ENCODE data around the gene YBX2. TPM values are rescaled to one million over a fixed set of nuclear protein-coding genes. Genes with fewer than 3 reads are reported as not detected.

The YBX2 gene
- total RNA-seq, 1 donor from 2014 or later: 0.33 TPM

DNA sequence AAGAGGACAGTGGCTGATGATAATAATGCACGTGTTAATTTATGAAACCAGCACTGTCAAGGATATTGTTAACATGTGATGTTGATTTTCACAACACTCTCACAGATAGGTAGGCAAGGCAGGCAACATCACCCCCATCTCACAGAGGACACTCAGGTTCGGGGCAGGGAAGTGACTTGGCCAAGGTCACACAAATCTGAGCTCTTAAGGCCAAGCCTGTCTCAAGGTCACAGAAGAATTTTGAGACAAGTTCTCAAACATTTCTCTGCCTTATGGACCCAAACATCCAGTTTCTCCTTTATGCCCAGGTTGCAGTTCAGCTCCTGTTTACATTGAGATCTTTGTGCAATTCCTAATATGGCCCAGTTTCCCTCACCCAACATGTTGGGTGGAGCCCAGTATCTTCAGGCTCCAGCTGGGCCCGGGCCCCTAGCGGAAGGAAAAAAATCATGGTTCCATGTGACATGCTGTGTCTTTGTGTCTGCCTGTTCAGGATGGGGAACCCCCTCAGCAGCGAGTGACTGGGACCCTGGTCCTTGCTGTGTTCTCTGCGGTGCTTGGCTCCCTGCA is 11.6 kb downstream of the YBX2 start:
- H3K36me3 Mint-ChIP-seq (ENCODE audit: low read depth): no peaks in the 10 kb centered on the region
- peaks cover 10% of the 10 kb centered on the region for H3K4me1 Mint-ChIP-seq
- DNase-seq: no peak
- no peaks in the 10 kb centered on the region for H3K9me3 Mint-ChIP-seq
- peaks cover 39% of the 10 kb centered on the region for H3K27me3 Mint-ChIP-seq
- intact Hi-C loops (cut with micrococcal nuclease): no loop called here
- H3K27ac Mint-ChIP-seq: no peak overlapping the region
- peak overlapping the region; percentile 6 for H3K4me3 Mint-ChIP-seq

DNA sequence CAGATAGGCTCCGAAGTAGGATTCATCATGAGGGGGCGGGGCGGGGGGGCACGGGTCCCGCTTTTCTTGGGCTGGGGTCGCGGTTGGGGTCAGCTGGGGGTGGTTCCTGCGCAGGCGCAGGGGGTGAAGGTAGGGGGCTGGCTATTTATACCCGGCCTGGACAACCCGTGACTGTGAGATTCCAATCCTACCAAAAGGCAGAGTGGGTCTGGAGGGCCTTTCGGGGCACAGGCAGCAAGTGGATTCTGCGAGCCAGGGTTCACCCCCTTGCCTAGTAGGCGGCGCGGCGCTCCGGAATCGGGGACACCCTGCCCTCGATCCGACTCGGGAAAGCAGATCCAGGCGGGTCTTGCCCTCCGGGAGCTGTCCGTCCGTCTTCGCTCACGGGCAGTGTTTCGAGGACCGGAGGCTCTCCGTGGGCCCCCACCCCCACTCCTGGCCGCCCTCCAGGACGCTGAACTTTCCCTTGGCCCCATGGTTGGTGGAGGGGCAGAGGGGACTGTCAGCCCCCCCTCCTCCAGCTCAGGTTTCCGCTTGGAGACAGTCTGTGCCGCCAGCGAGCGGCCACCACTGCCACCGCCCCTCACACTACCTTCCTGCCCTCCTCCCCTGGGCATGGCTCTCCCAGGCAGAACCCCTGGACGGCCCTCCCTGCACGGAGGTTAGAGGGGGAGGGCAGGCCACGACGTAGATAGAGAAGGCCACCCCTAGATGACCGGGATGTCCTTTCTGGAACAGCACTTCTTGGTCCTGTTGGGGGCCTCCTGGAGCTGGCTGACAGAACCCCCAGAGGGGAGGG is 12.3 kb downstream of the YBX2 start:
- H3K36me3 Mint-ChIP-seq (ENCODE audit: low read depth): no peaks in the 10 kb centered on the region
- H3K4me1 Mint-ChIP-seq: peaks cover 10% of the 10 kb centered on the region
- intact Hi-C loops (cut with micrococcal nuclease): loop anchor here (1.0 to 2.0 kb wide), 3 partner anchors 19 to 71 kb away; partner anchors contain the start of genes CLDN7, EIF5A and KCTD11
- H3K27ac Mint-ChIP-seq: no peak overlapping the region
- no peaks in the 10 kb centered on the region for H3K9me3 Mint-ChIP-seq
- peaks cover 35% of the 10 kb centered on the region for H3K27me3 Mint-ChIP-seq
- peak overlapping the region; percentile 84 for H3K4me3 Mint-ChIP-seq
- DNase-seq: no peak

DNA sequence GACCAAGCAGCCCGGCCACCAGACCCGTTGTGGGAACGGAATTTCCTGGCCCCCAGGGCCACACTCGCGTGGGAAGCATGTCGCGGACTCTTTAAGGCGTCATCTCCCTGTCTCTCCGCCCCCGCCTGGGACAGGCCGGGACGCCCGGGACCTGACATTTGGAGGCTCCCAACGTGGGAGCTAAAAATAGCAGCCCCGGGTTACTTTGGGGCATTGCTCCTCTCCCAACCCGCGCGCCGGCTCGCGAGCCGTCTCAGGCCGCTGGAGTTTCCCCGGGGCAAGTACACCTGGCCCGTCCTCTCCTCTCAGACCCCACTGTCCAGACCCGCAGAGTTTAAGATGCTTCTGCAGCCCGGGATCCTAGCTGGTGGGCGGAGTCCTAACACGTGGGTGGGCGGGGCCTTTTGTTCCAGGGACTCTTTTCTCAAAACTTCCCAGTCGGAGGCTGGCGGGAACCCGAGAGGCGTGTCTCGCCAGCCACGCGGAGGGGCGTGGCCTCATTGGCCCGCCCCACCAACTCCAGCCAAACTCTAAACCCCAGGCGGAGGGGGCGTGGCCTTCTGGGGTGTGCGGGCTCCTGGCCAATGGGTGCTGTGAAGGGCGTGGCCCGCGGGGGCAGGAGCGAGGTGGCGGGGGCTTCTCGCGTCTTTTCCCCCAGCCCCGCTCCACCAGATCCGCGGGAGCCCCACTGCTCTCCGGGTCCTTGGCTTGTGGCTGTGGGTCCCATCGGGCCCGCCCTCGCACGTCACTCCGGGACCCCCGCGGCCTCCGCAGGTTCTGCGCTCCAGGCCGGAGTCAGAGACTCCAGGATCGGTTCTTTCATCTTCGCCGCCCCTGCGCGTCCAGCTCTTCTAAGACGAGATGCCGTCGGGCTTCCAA is 13.1 kb downstream of the YBX2 start, which contains the start of gene SLC2A4:
SLC2A4 (plus strand) TSS at position 645 of the 879 bp plus-strand sequence; CDS start at position 862, 217 bp downstream.
- peaks cover 10% of the 10 kb centered on the region for H3K4me1 Mint-ChIP-seq
- peak within 1 kb of the TSS; percentile 76 for H3K27ac Mint-ChIP-seq
- intact Hi-C loops (cut with micrococcal nuclease): loop anchor here (1.0 to 2.0 kb wide), 3 partner anchors 19 to 71 kb away; partner anchors contain the start of genes CLDN7, EIF5A and KCTD11
- H3K36me3 Mint-ChIP-seq (ENCODE audit: low read depth): no peaks in the 10 kb centered on the region
- peak within 1 kb of the TSS; percentile 84 for H3K4me3 Mint-ChIP-seq
- DNase-seq: peak; percentile 94
- H3K27me3 Mint-ChIP-seq: peaks cover 32% of the 10 kb centered on the region
- no peaks in the 10 kb centered on the region for H3K9me3 Mint-ChIP-seq

DNA sequence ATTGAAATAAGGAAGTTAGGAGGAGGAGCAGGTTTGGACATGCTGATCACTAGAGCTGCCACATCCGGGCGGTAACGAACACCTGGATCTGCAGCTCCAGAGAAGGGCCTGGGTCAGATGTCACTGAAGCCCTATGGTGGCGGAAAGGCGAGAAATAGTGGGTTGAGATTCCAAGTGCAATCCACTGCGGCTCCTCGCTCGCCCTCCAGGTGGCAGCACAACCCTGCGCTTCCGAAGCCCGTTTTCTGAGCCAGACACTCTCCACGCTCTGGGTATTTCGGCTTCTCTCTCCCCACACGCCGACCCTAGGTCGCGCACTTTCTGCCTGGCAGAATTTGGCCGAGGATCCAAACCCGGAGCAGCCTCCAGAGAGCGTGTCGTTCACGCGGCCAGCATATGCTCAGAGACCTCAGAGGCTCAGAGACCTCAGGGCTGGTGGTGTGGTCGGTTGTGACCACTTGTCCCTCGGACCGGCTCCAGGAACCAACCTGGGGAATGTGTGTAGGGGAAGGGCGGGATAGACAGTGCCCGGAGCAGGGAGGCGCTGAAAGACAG is 13.8 kb downstream of the YBX2 start:
- intact Hi-C loops (cut with micrococcal nuclease): loop anchor here (1.0 to 2.0 kb wide), 5 partner anchors 16 to 156 kb away; partner anchors contain the start of genes CLDN7, EIF5A and KCTD11
- Mint-ChIP-seq H3K9me3 (no peaks in the 10 kb centered on the region), H3K4me3 (peak overlapping the region; percentile 84), H3K4me1 (peaks cover 10% of the 10 kb centered on the region), H3K27me3 (peaks cover 32% of the 10 kb centered on the region), H3K36me3 (ENCODE audit: low read depth) (no peaks in the 10 kb centered on the region), H3K27ac (peak overlapping the region; percentile 76)
- DNase-seq: peak; percentile 93

DNA sequence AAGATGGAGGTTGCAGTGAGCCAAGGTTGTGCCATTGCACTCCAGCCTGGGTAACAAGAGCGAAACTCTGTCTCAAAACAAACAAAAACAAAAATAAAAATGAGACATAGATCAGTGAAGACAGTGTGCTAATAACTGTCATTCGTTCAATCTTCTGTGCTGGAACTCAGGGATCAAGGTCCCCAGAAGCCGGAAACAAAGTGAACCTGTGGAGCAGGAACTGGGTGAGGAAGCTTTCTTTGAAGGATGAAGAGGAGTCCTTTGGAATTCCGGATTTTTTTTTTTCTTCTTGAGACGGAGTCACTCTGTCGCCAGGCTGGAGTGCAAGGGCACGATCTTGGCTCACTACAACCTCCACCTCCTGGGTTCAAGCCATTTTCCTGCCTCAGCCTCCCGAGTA is 15.0 kb downstream of the YBX2 start:
- Mint-ChIP-seq H3K4me1 (peaks cover 10% of the 10 kb centered on the region), H3K36me3 (ENCODE audit: low read depth) (no peaks in the 10 kb centered on the region), H3K9me3 (no peaks in the 10 kb centered on the region), H3K27ac (no peak overlapping the region), H3K27me3 (peaks cover 32% of the 10 kb centered on the region), H3K4me3 (no peak overlapping the region)
- intact Hi-C loops (cut with micrococcal nuclease): no loop called here
- no peak for DNase-seq

DNA sequence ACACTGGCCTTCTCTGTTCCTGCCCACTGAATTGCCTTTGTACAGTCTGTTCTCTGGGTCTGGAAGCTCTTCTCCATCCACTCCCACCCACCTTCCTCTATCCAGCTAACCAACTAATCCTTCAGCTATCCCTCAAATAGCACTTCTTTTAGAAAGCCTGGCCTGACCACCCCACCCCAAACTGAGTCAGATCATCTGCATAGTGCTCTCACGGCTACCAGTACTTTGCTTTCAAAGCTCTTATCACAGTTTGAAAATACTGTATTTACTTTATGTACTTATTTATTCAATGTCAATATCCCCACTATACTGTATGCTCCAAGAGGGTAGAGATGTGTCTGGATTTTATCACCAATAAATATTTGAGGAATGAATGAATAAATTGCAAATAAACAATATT is 27.7 kb downstream of the YBX2 start:
- Mint-ChIP-seq H3K4me1 (peaks cover 18% of the 10 kb centered on the region), H3K9me3 (no peaks in the 10 kb centered on the region), H3K27ac (no peak overlapping the region), H3K27me3 (peaks cover 38% of the 10 kb centered on the region), H3K4me3 (no peak overlapping the region), H3K36me3 (ENCODE audit: low read depth) (peaks cover 3% of the 10 kb centered on the region)
- intact Hi-C loops (cut with micrococcal nuclease): no loop called here
- DNase-seq: no peak

DNA sequence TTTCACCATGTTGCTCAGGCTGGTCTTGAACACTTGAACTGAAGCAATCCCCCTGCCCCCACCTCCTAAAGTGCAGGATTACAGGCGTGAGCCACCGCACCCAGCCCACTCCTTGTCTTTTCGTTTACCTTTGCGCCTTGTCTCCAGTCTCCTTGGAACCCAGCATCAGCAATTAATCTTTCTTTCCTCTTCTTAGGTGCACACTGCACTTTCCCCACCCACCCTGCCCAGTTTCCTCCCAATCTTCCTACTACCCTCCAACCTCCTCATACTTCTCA is 30.7 kb downstream of the YBX2 start:
- Mint-ChIP-seq H3K9me3 (no peaks in the 10 kb centered on the region), H3K36me3 (ENCODE audit: low read depth) (peaks cover 15% of the 10 kb centered on the region), H3K27me3 (peaks cover 32% of the 10 kb centered on the region), H3K4me3 (peak overlapping the region; percentile 79), H3K4me1 (peaks cover 22% of the 10 kb centered on the region), H3K27ac (peak overlapping the region; percentile 63)
- intact Hi-C loops (cut with micrococcal nuclease): loop anchor here (2.0 kb wide), 1 partner anchor 17 kb away; the partner anchor contains the start of gene SLC2A4
- DNase-seq: no peak

DNA sequence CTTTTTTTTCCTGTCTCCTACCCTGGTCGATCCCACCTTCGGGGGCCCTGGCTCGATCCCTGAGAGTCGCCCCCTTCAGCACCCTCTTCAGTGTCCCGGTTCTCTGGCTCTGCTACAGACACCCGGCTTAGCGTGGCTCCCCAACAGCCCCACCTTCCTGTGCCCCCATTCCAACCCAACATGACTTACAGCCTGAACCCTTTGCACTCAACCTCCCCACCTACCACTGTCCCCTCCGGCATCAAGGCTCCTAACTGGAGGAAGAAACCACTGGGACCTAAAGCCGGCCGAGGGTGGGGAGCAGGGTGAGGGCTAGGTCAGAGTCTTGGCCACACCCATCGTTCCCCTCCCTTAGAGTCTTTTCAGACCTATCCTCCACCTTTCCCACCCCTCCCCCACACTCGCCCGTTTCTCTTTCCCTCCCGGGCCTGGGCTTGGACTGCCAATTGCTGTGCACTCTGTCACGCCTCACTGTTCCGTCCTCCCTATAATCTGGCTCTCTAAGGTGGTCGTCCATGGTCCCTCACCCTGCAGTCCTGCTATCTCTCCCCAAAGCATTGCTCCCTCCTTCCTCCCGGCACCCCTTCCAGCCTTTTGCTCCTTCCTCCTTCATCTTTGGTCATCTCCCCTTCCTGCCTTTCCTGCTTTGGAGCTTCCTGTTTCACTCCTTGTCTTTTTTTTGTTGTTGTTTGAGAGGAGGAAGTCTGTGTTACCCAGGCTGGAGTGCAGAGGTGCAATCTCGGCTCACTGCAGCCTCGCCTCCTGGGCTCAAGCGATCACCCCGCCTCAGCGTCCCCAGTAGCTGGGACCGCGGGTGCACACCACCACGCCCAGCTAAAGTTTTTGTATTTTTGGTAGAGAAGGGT is 31.3 kb downstream of the YBX2 start:
- H3K36me3 Mint-ChIP-seq (ENCODE audit: low read depth): peaks cover 18% of the 10 kb centered on the region
- peaks cover 22% of the 10 kb centered on the region for H3K4me1 Mint-ChIP-seq
- H3K27ac Mint-ChIP-seq: peak overlapping the region; percentile 63
- H3K4me3 Mint-ChIP-seq: peak overlapping the region; percentile 79
- peaks cover 30% of the 10 kb centered on the region for H3K27me3 Mint-ChIP-seq
- H3K9me3 Mint-ChIP-seq: no peaks in the 10 kb centered on the region
- peak; percentile 70 for DNase-seq
- intact Hi-C loops (cut with micrococcal nuclease): loop anchor here (2.0 kb wide), 1 partner anchor 18 kb away; the partner anchor contains the start of gene SLC2A4

DNA sequence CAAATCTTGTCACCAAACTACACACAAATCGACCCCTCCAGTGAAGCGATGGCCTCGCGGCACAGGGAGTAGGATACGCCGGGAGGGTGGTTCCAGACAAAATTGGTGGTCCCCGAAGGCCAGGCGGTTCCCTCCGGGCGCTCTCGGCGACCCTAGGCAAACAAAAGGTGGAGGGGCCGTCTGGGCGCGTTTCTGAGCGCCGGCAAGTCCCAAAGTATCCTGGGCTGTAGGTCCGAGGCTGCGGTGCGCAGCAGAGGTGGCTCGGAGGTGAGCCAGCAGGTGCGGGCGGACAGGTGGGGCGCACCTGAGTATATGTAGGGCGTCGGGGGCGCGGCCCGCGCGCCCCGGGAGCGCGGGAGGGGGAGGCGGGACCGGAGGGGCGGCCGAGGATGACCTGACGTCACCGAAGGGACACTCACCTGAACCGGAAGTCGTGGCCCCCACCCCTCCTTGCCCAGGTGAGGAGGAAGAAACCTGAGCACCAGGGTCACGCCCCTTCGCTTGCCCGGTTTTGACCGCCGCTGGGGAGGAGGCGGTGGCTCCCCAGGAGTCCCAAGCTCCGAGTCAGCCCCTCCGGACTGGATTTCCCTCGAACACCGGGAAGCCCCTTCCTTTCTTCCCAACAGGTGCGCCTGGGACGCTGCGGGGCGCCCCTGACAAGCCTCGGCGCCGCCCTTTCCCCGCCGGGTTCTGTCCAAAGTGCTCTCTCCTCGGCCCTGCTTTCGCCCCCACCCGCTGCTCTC is 32.1 kb downstream of the YBX2 start, which contains the start of gene CLDN7:
CLDN7 (minus strand) TSS at position 287 of the 743 bp plus-strand sequence. CDS start 435 bp downstream, outside the sequence.
- H3K27ac Mint-ChIP-seq: peak within 1 kb of the TSS; percentile 63
- intact Hi-C loops (cut with micrococcal nuclease): loop anchor here (2.0 kb wide), 1 partner anchor 18 kb away; the partner anchor contains the start of gene SLC2A4
- H3K27me3 Mint-ChIP-seq: peaks cover 29% of the 10 kb centered on the region

DNA sequence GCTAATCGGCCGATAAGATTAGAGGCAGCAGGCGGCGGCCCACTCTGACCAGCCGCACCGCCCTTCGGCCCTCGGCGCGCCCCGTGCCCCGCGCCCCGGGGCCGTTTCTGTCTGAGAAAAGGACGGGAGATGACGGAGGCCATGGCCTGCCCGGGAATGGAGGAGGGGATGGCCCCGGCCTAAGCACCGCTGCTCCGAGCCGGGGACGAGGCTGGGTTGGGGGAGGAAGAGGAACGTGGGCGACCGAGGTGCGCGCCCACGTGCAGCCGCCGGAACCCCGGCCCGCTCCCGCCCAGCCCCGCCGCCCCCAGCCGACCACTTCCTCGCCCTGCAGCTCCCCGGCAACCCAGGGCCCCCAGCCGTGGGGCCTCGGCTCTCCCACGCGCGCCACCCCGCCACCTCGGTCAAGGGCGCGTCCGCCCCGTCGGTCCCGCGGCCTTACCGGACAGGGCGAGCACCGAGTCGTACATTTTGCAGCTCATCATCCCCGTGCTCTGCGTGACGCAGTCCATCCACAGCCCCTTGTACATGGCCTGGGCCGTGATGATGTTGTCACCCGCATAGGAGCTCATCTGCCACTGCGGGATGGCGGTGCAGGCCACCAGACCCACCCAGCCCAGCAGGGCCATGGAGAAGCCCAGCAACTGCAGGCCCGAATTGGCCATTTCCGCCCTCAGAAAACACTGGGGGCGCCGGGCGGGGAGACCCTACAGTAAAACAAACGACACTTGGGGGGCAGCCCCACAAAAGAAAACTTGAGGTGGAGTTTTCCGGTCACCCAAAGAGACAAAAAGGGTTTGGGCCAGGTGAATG is 32.9 kb downstream of the YBX2 start:
- Mint-ChIP-seq H3K27ac (peak overlapping the region; percentile 46), H3K36me3 (ENCODE audit: low read depth) (peaks cover 26% of the 10 kb centered on the region), H3K4me3 (peak overlapping the region; percentile 69), H3K9me3 (no peaks in the 10 kb centered on the region), H3K27me3 (peaks cover 26% of the 10 kb centered on the region), H3K4me1 (peaks cover 22% of the 10 kb centered on the region)
- intact Hi-C loops (cut with micrococcal nuclease): loop anchor here (2.0 kb wide), 1 partner anchor 19 kb away; the partner anchor contains the start of gene SLC2A4
- peak; percentile 71 for DNase-seq

More for the DNA sequence above, 32.1 kb downstream of the YBX2 start, which contains the start of gene CLDN7:
- peaks cover 19% of the 10 kb centered on the region for H3K36me3 Mint-ChIP-seq (ENCODE audit: low read depth)
- peaks cover 22% of the 10 kb centered on the region for H3K4me1 Mint-ChIP-seq
- no peaks in the 10 kb centered on the region for H3K9me3 Mint-ChIP-seq
- peak within 1 kb of the TSS; percentile 79 for H3K4me3 Mint-ChIP-seq
- no peak for DNase-seq

DNA sequence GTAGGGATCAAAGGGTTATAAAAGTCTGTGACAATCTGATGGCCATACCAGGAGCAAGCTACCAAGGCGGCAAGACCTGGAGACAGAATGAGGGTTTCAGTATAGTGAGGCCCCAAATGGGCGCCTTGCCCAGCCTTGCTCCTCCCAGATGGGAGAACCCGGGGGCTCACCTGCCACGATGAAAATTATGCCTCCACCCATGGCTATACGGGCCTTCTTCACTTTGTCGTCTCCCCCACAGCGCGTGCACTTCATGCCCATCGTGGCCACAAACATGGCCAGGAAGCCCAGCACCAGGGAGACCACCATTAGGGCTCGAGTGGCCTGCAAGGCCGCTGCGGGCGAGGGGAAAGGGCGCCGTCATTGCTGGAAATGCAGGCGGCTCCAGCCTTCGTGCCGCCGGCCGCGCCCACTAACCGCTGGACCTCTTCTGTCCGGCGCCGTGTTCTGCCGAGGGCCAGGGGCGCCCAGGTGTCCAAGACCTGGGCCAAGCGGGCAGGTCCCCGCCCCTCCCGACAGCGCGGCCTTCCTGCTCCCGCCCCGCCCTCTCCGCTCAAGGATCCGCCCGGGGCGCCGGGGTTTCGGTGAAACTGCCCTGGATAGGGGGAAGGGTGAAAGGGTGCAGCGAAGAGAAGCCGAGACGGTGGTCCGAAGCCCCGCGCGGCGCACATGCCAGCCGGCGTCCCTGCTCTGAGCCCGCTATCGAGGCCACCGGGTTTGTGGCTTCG is 33.6 kb downstream of the YBX2 start:
- Mint-ChIP-seq H3K4me1 (peaks cover 22% of the 10 kb centered on the region), H3K27me3 (peaks cover 26% of the 10 kb centered on the region), H3K4me3 (peak overlapping the region; percentile 49), H3K36me3 (ENCODE audit: low read depth) (peaks cover 32% of the 10 kb centered on the region), H3K9me3 (no peaks in the 10 kb centered on the region), H3K27ac (no peak overlapping the region)
- DNase-seq: peak; percentile 80
- intact Hi-C loops (cut with micrococcal nuclease): no loop called here
